Measurements from ENCODE around the gene IMPDH2. TPM values are rescaled to one million over a fixed set of nuclear protein-coding genes. Genes with fewer than 3 reads are reported as not detected.

IMPDH2 gene
- total RNA-seq, 2 experiments from 2014 or later = 535 to 557 TPM

DNA sequence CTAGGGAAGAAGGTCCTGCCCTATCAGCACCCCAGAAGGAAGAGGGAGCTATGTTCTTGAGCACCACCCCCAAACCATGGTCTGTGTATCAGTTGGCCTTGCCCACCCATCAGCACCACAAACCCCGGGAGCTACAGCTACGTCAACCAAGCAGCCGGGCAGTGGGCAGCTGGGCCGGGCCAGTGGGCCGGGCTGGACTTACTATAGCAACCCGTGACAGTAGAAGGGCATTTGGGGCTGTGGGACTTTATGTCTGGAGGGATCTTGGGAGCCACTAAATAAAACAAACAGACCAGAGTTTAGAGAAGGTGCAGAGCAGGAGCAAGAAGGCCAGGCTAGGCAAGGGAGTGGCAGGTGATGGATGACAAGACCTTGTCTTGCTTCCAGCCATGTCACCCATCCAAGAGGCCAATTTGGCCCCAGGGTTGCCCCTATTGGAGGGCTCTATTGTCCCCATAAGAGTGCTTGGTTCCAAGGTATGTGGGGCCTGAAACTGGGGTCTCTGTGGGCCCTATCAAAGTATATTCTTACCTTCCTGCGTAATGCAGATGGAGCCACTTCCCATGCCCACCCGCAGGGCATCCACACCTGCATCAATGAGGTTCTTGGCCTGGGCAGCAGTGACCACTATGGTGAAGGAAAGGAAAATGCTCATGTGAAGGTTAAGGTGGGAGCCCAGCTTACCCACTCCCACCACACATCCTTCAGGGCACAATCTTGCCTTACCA, 3.2 kb downstream of the IMPDH2 start:
- Mint-ChIP-seq H3K4me1 (ENCODE audit: low read depth) (peaks cover 53% of the 10 kb centered on the region), H3K27ac (peak overlapping the region; percentile 71), H3K36me3 (ENCODE audit: low read depth) (peaks cover 67% of the 10 kb centered on the region), H3K27me3 (no peaks in the 10 kb centered on the region), H3K9me3 (no peaks in the 10 kb centered on the region), H3K4me3 (no peak overlapping the region)
- intact Hi-C loops (cut with micrococcal nuclease) = loop anchor here (5.0 kb wide), 1 partner anchor 66 kb away; the partner anchor contains the start of gene QRICH1
- TF ChIP-seq, protein P1, sequence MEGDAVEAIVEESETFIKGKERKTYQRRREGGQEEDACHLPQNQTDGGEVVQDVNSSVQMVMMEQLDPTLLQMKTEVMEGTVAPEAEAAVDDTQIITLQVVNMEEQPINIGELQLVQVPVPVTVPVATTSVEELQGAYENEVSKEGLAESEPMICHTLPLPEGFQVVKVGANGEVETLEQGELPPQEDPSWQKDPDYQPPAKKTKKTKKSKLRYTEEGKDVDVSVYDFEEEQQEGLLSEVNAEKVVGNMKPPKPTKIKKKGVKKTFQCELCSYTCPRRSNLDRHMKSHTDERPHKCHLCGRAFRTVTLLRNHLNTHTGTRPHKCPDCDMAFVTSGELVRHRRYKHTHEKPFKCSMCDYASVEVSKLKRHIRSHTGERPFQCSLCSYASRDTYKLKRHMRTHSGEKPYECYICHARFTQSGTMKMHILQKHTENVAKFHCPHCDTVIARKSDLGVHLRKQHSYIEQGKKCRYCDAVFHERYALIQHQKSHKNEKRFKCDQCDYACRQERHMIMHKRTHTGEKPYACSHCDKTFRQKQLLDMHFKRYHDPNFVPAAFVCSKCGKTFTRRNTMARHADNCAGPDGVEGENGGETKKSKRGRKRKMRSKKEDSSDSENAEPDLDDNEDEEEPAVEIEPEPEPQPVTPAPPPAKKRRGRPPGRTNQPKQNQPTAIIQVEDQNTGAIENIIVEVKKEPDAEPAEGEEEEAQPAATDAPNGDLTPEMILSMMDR (IDR thresholded peaks at IDR 0.05) = no peak
- ATAC-seq (no peak), DNase-seq (no peak)
- ChIA-PET CTCF (interaction anchor here (0.6 to 0.9 kb wide), 3 partner anchors 9 to 145 kb away, joined by 3 to 4 read pairs (median 3); partner anchors contain the start of gene KLHDC8B), POLR2A (interaction anchor here (0.8 to 12.0 kb wide), 6 partner anchors 12 to 319 kb away, joined by 3 to 200 read pairs (median 12); partner anchors contain the start of genes P4HTM, QRICH1 and WDR6)

DNA sequence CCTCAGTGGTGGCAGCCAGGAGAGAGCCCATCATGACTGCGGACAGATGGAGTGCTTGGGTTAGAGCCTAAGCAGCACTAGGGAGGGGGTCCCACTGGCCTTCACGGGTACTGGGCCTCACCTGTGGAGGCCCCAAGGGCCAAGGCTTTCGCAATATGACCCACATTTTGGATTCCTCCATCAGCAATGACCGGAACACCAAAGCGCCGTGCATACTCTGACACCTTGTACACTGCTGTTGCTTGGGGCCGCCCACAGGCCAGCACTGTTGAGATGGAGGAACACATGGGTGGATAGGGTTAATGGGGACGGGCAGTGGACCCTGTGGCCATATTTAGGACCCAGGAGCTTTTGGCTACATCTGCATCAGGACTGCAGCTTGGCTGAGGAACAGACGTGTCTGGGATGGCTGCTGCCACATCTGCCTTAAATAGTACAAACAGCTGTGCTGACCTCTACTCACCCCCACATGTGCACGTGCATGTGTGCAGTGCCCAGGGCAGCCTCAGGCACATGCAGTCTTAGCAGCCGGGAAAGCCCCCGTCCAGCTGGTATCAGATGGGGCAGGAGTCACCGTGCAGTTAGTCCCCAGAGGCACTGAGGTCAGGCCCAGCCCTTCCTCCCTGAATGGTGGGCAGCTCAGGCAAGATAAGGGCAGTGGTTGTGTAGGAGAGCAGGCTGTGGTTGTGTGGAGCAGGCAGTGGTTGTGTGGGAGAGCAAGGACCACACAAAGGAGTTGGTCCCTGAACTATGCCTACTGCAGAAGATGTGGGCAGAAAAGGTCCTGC, 4.0 kb downstream of the IMPDH2 start:
- intact Hi-C loops (cut with micrococcal nuclease) = loop anchor here (5.0 kb wide), 1 partner anchor 67 kb away; the partner anchor contains the start of gene QRICH1
- H3K9me3 Mint-ChIP-seq = no peaks in the 10 kb centered on the region
- H3K27me3 Mint-ChIP-seq = no peaks in the 10 kb centered on the region
- peaks cover 54% of the 10 kb centered on the region for H3K4me1 Mint-ChIP-seq (ENCODE audit: low read depth)
- ChIA-PET POLR2A (interaction anchor here (1.3 to 12.0 kb wide), 5 partner anchors 11 to 74 kb away, joined by 3 to 200 read pairs (median 14); partner anchors contain the start of genes P4HTM, QRICH1 and WDR6), CTCF (interaction anchor here (5.9 kb wide), 1 partner anchor 69 kb away, joined by 37 read pairs; the partner anchor contains the start of gene QRICH1)
- H3K4me3 Mint-ChIP-seq = peak overlapping the region; percentile 2
- H3K27ac Mint-ChIP-seq = peak overlapping the region; percentile 71
- ATAC-seq = no peak
- H3K36me3 Mint-ChIP-seq (ENCODE audit: low read depth) = peaks cover 73% of the 10 kb centered on the region
- TF ChIP-seq, protein P1 (IDR thresholded peaks at IDR 0.05) = no peak
- DNase-seq = no peak

GRCh38 chr3:49024449-49024848, 4.7 kb downstream of the IMPDH2 start:
- TF ChIP-seq, protein P1 (IDR thresholded peaks at IDR 0.05) = no peak
- ChIA-PET CTCF (interaction anchor here (0.9 to 5.9 kb wide), 4 partner anchors 10 to 69 kb away, joined by 3 to 64 read pairs (median 20); partner anchors contain the start of genes P4HTM, QRICH1 and WDR6), POLR2A (interaction anchor here (1.3 to 12.0 kb wide), 4 partner anchors 10 to 75 kb away, joined by 3 to 200 read pairs (median 50); partner anchors contain the start of genes QRICH1 and WDR6)
- ATAC-seq (no peak), DNase-seq (no peak)
- Mint-ChIP-seq H3K27me3 (no peaks in the 10 kb centered on the region), H3K9me3 (no peaks in the 10 kb centered on the region), H3K36me3 (ENCODE audit: low read depth) (peaks cover 75% of the 10 kb centered on the region), H3K4me3 (peak overlapping the region; percentile 87), H3K27ac (peak overlapping the region; percentile 36), H3K4me1 (ENCODE audit: low read depth) (peaks cover 60% of the 10 kb centered on the region)
- intact Hi-C loops (cut with micrococcal nuclease) = loop anchor here (5.0 kb wide), 1 partner anchor 37 kb away; no protein-coding TSS in a partner anchor

DNA sequence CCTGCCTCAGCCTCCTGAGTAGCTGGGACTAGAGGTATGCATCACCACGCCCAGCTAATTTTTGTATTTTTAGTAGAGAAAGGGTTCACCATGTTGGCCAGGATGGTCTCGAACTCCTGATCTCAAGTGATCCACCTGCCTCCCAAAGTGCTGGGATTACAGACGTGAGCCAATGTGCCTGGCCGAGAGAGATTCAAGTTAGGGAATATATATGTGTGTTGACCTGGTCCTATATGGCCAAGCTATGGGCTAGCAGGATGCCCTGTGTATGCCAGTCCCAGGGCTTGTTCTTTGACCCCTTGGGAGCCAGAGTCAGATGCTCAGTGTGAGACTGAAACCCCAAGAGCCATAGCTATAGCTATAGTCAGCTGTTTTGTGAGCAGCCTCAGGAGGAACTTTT, 5.4 kb downstream of the IMPDH2 start:
- TF ChIP-seq, protein P1 (IDR thresholded peaks at IDR 0.05) = no peak
- peaks cover 60% of the 10 kb centered on the region for H3K4me1 Mint-ChIP-seq (ENCODE audit: low read depth)
- H3K27me3 Mint-ChIP-seq = no peaks in the 10 kb centered on the region
- intact Hi-C loops (cut with micrococcal nuclease) = loop anchor here (5.0 kb wide), 1 partner anchor 36 kb away; no protein-coding TSS in a partner anchor
- ATAC-seq (no peak), DNase-seq (no peak)
- H3K4me3 Mint-ChIP-seq = peak overlapping the region; percentile 87
- ChIA-PET POLR2A (interaction anchor here (0.6 to 12.0 kb wide), 7 partner anchors 8 to 141 kb away, joined by 3 to 200 read pairs (median 36); partner anchors contain the start of genes P4HTM, QRICH1 and WDR6), CTCF (interaction anchor here (0.9 to 5.9 kb wide), 4 partner anchors 10 to 70 kb away, joined by 3 to 64 read pairs (median 20); partner anchors contain the start of genes P4HTM, QRICH1 and WDR6)
- peak overlapping the region; percentile 67 for H3K27ac Mint-ChIP-seq
- no peaks in the 10 kb centered on the region for H3K9me3 Mint-ChIP-seq
- peaks cover 72% of the 10 kb centered on the region for H3K36me3 Mint-ChIP-seq (ENCODE audit: low read depth)

Data from activated CD8-positive, alpha-beta T cell treated with anti-CD3 and anti-CD28 coated beads for 36 hours (primary cell).